Stimulated activated CD8-positive, alpha-beta memory T cell treated with anti-CD3 and anti-CD28 coated beads, Interleukin-12 subunit alpha, Interleukin-12 subunit beta, amount 100 ng/mL, for 1 hour (primary cell): ENCODE measurements around the gene DSE.

ENCODE experiments used
- DNase-seq: peaks from one replicate; pipeline ENCODE4 v3.0.0-alpha.2; 2020; ENCODE audit warnings: low read depth

The DSE gene

GRCh38 chr6:116387374-116387773, 16.6 kb downstream of the DSE start:
- no peak for DNase-seq

- no peak for DNase-seq
Observed at GRCh38 chr6:116388924-116389323, 18.2 kb downstream of the DSE start.

GRCh38 chr6:116389357-116389756, 18.6 kb downstream of the DSE start:
- no peak for DNase-seq

- no peak for DNase-seq
Observed at GRCh38 chr6:116390581-116390980, 19.8 kb downstream of the DSE start.

GRCh38 chr6:116392132-116393013, 21.6 kb downstream of the DSE start:
- DNase-seq, result no peak

- no peak for DNase-seq
Observed at GRCh38 chr6:116393430-116393829, 22.7 kb downstream of the DSE start.

GRCh38 chr6:116395647-116396046, 24.9 kb downstream of the DSE start:
- DNase-seq, result no peak

GRCh38 chr6:116396441-116396840, 25.7 kb downstream of the DSE start:
- no peak for DNase-seq

- no peak for DNase-seq
Observed at GRCh38 chr6:116397914-116398313, 27.2 kb downstream of the DSE start.

GRCh38 chr6:116398316-116399010, 27.7 kb downstream of the DSE start:
- no peak for DNase-seq

- no peak for DNase-seq
Observed at GRCh38 chr6:116399287-116399686, 28.5 kb downstream of the DSE start.

GRCh38 chr6:116400328-116400727, 29.6 kb downstream of the DSE start:
- DNase-seq, result no peak

- DNase-seq, result no peak
Observed at GRCh38 chr6:116402108-116402937, 31.6 kb downstream of the DSE start.

GRCh38 chr6:116403205-116403604, 32.5 kb downstream of the DSE start:
- DNase-seq, result no peak

- DNase-seq, result no peak
Observed at GRCh38 chr6:116404696-116405095, 33.9 kb downstream of the DSE start.

GRCh38 chr6:116405138-116405537, 34.4 kb downstream of the DSE start:
- no peak for DNase-seq

GRCh38 chr6:116405652-116406356, 35.1 kb downstream of the DSE start:
- DNase-seq, result no peak

- no peak for DNase-seq
Observed at GRCh38 chr6:116406678-116407345, 36.1 kb downstream of the DSE start.

- DNase-seq, result no peak
Observed at GRCh38 chr6:116408491-116408890, 37.7 kb downstream of the DSE start.

- no peak for DNase-seq
Observed at GRCh38 chr6:116409756-116410155, 39.0 kb downstream of the DSE start.

- no peak for DNase-seq
Observed at GRCh38 chr6:116411284-116411623, 40.5 kb downstream of the DSE start.
